ENCODE results near the gene COA4.
"Not testable (repeated sequence)": the region's sequence is repeated elsewhere in the genome, so short reads cannot be mapped to it uniquely, and the experiment has no call there.

DNA sequence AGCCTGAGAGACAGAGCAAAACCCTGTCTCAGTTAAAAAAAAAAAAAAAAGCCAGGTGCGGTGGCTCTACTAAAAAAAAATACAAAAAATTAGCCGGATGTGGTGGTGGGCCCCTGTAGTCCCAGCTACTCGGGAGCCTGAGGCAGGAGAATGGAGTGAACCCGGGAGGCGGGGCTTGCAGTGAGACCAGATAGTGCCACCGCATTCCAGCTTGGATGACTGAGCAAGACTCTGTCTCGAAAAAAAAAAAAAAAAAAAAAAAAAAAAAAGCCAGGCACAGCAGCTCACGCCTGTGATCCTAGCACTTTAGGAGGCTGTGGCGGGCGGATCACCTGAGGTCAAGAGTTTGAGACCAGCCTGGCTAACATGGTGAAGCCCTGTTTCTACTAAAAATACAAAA is 3.8 kb upstream of the COA4 start:
- TF ChIP-seq, protein P1, sequence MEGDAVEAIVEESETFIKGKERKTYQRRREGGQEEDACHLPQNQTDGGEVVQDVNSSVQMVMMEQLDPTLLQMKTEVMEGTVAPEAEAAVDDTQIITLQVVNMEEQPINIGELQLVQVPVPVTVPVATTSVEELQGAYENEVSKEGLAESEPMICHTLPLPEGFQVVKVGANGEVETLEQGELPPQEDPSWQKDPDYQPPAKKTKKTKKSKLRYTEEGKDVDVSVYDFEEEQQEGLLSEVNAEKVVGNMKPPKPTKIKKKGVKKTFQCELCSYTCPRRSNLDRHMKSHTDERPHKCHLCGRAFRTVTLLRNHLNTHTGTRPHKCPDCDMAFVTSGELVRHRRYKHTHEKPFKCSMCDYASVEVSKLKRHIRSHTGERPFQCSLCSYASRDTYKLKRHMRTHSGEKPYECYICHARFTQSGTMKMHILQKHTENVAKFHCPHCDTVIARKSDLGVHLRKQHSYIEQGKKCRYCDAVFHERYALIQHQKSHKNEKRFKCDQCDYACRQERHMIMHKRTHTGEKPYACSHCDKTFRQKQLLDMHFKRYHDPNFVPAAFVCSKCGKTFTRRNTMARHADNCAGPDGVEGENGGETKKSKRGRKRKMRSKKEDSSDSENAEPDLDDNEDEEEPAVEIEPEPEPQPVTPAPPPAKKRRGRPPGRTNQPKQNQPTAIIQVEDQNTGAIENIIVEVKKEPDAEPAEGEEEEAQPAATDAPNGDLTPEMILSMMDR (IDR thresholded peaks at IDR 0.05), result not testable (repeated sequence)
- not testable (repeated sequence) for TF ChIP-seq EZH2 (IDR thresholded peaks at IDR 0.05; ENCODE audit: borderline replicate concordance, insufficient read depth, low read depth, low read length, poor library complexity, severe bottlenecking)
